HEK293 (cell line): ENCODE data around the gene FIGNL2.

ENCODE experiments used
- GLIS1 ChIP-seq: fragments of 450-650 bp; formaldehyde crosslinking; IDR thresholded peaks from 2 replicates; pipeline ENCODE4 v1.5.1; 2016; ENCODE audit warnings: missing biosample characterization, missing genetic modification characterization
- HIC1 ChIP-seq: fragments of 450-650 bp; formaldehyde crosslinking; IDR thresholded peaks from 2 replicates; pipeline ENCODE4 v1.5.1; 2016; ENCODE audit warnings: missing biosample characterization, missing genetic modification characterization
- KLF16 ChIP-seq: fragments of 450-650 bp; formaldehyde crosslinking; IDR thresholded peaks from 2 replicates; pipeline ENCODE4 v1.5.1; 2017; ENCODE audit warnings: missing biosample characterization, missing genetic modification characterization
- KLF7 ChIP-seq: fragments of 450-650 bp; formaldehyde crosslinking; IDR thresholded peaks from 2 replicates; pipeline ENCODE4 v1.5.1; 2016; ENCODE audit warnings: missing biosample characterization, missing genetic modification characterization, borderline replicate concordance
- OVOL3 ChIP-seq: fragments of 450-650 bp; formaldehyde crosslinking; IDR thresholded peaks from 2 replicates; pipeline ENCODE4 v1.5.1; 2016; ENCODE audit warnings: missing biosample characterization, missing genetic modification characterization
- PRDM10 ChIP-seq: fragments of 450-650 bp; formaldehyde crosslinking; IDR thresholded peaks from 2 replicates; pipeline ENCODE4 v1.5.1; 2016; ENCODE audit warnings: missing biosample characterization, missing genetic modification characterization
- PRDM6 ChIP-seq: fragments of 450-650 bp; formaldehyde crosslinking; IDR thresholded peaks from 2 replicates; pipeline ENCODE4 v1.5.1; 2017; ENCODE audit warnings: missing biosample characterization, missing genetic modification characterization
- SP7 ChIP-seq: fragments of 450-650 bp; formaldehyde crosslinking; IDR thresholded peaks from 2 replicates; pipeline ENCODE4 v1.5.1; 2016; ENCODE audit warnings: missing biosample characterization, missing genetic modification characterization
- ZBTB17 ChIP-seq: fragments of 450-650 bp; formaldehyde crosslinking; IDR thresholded peaks from 2 replicates; pipeline ENCODE4 v1.5.1; 2016; ENCODE audit warnings: missing biosample characterization, missing genetic modification characterization
- ZBTB21 ChIP-seq: fragments of 450-650 bp; formaldehyde crosslinking; IDR thresholded peaks from 2 replicates; pipeline ENCODE4 v1.5.1; 2017; ENCODE audit warnings: missing biosample characterization, missing genetic modification characterization
- ZBTB26 ChIP-seq: fragments of 450-650 bp; formaldehyde crosslinking; optimal IDR thresholded peaks from 2 replicates; pipeline ENCODE3; 2016; ENCODE audit warnings: missing biosample characterization, mild to moderate bottlenecking, missing genetic modification characterization
- ZBTB8A ChIP-seq: fragments of 450-650 bp; formaldehyde crosslinking; IDR thresholded peaks from 2 replicates; pipeline ENCODE4 v1.5.1; 2016; ENCODE audit warnings: missing biosample characterization, missing genetic modification characterization
- ZEB2 ChIP-seq: fragments of 450-650 bp; formaldehyde crosslinking; IDR thresholded peaks from 2 replicates; pipeline ENCODE4 v1.5.1; 2016; ENCODE audit warnings: missing biosample characterization, missing genetic modification characterization
- ZFP37 ChIP-seq: fragments of 450-650 bp; formaldehyde crosslinking; IDR thresholded peaks from 2 replicates; pipeline ENCODE4 v1.5.1; 2016; ENCODE audit warnings: missing biosample characterization, missing genetic modification characterization
- ZFP69B ChIP-seq: fragments of 450-650 bp; formaldehyde crosslinking; IDR thresholded peaks from 2 replicates; pipeline ENCODE4 v1.5.1; 2016; ENCODE audit warnings: missing biosample characterization, missing genetic modification characterization
- ZNF133 ChIP-seq: fragments of 450-650 bp; formaldehyde crosslinking; IDR thresholded peaks from 2 replicates; pipeline ENCODE4 v1.5.1; 2016; ENCODE audit warnings: missing biosample characterization, missing genetic modification characterization
- ZNF155 ChIP-seq: fragments of 450-650 bp; formaldehyde crosslinking; IDR thresholded peaks from 2 replicates; pipeline ENCODE4 v1.5.1; 2016; ENCODE audit warnings: missing biosample characterization, missing genetic modification characterization
- ZNF24 ChIP-seq: fragments of 450-650 bp; formaldehyde crosslinking; IDR thresholded peaks from 2 replicates; pipeline ENCODE4 v1.5.1; 2016; ENCODE audit warnings: missing biosample characterization, missing genetic modification characterization
- ZNF248 ChIP-seq: fragments of 450-650 bp; formaldehyde crosslinking; IDR thresholded peaks from 2 replicates; pipeline ENCODE4 v1.5.1; 2017; ENCODE audit warnings: missing biosample characterization, missing genetic modification characterization
- ZNF266 ChIP-seq: fragments of 450-650 bp; formaldehyde crosslinking; IDR thresholded peaks from 2 replicates; pipeline ENCODE4 v1.5.1; 2016; ENCODE audit warnings: missing biosample characterization, missing genetic modification characterization, low read depth
- ZNF37A ChIP-seq: fragments of 450-650 bp; IDR thresholded peaks from 2 replicates; pipeline ENCODE4 v1.5.1; 2018; ENCODE audit warnings: missing biosample characterization, missing genetic modification characterization
- ZNF514 ChIP-seq: fragments of 450-650 bp; formaldehyde crosslinking; IDR thresholded peaks from 2 replicates; pipeline ENCODE4 v1.5.1; 2016; ENCODE audit warnings: missing biosample characterization, missing genetic modification characterization
- ZNF600 ChIP-seq: fragments of 450-650 bp; formaldehyde crosslinking; IDR thresholded peaks from 2 replicates; pipeline ENCODE4 v1.5.1; 2016; ENCODE audit warnings: missing biosample characterization, missing genetic modification characterization
- ZNF692 ChIP-seq: fragments of 450-650 bp; formaldehyde crosslinking; IDR thresholded peaks from 2 replicates; pipeline ENCODE4 v1.5.1; 2016; ENCODE audit warnings: missing biosample characterization, missing genetic modification characterization
- ZNF76 ChIP-seq: fragments of 450-650 bp; formaldehyde crosslinking; IDR thresholded peaks from 2 replicates; pipeline ENCODE4; 2016; ENCODE audit warnings: low read depth, missing biosample characterization, missing genetic modification characterization, borderline replicate concordance

Gene FIGNL2

GRCh38 chr12:51839310-51839947, 9.1 kb downstream of the FIGNL2 start (continued):
- TF ChIP-seq ZFP37 (tag by site-specific recombination) (no peak), ZNF37A (tag by site-specific recombination) (no peak), ZNF155 (no peak), ZBTB8A (tag by site-specific recombination) (peak; percentile 91), PRDM10 (tag by site-specific recombination) (no peak), OVOL3 (tag by site-specific recombination) (no peak), ZNF24 (tag by site-specific recombination) (peak; percentile 67; the same call in 1 of the 2 replicates), ZNF133 (tag by site-specific recombination) (peak; percentile 92), ZNF266 (tag by site-specific recombination) (no peak), PRDM6 (tag by site-specific recombination) (no peak), ZBTB21 (tag by site-specific recombination) (peak; percentile 90), ZNF692 (peak; percentile 83; the same call in 1 of the 2 replicates), GLIS1 (tag by site-specific recombination) (no peak), ZFP69B (tag by site-specific recombination) (peak; percentile 72; the same call in 1 of the 2 replicates), KLF7 (tag by site-specific recombination) (no peak), HIC1 (tag by site-specific recombination) (no peak), ZNF248 (tag by site-specific recombination) (no peak), ZNF514 (tag by site-specific recombination) (no peak), ZBTB17 (tag by site-specific recombination) (peak; percentile 69), ZBTB26 (tag by site-specific recombination) (no peak), ZNF600 (peak; percentile 89), SP7 (peak; percentile 54; the same call in 1 of the 2 replicates), ZEB2 (tag by site-specific recombination) (peak; percentile 58; the same call in 1 of the 2 replicates), KLF16 (tag by site-specific recombination) (no peak), ZNF76 (tag by site-specific recombination) (peak; percentile 39; the same call in 1 of the 2 replicates)
